ENCODE data around the gene EPM2A. TPM values are rescaled to one million over a fixed set of nuclear protein-coding genes. Genes with fewer than 3 reads are reported as not detected.
"Not testable (repeated sequence)": the region's sequence is repeated elsewhere in the genome, so short reads cannot be mapped to it uniquely, and the experiment has no call there.

Gene EPM2A
- total RNA-seq, 1 donor, result 11.6 TPM

GRCh38 chr6:145745861-145746260 lies 10.5 kb upstream of the EPM2A start:
- H4K20me1 ChIP-seq (ENCODE audit: insufficient read depth, low read length), result no peaks in the 10 kb centered on the region
- TF ChIP-seq CTCF (IDR thresholded peaks at IDR 0.05; ENCODE audit: extremely low read depth, low read depth, low read length), result no peak
- DNase-seq (ENCODE audit: insufficient read length, low spot score, missing footprints), result no peak
- H3K27ac ChIP-seq (ENCODE audit: low read depth, low read length), result no peak overlapping the region
- H3K4me2 ChIP-seq (ENCODE audit: insufficient read depth, low read length), result no peak overlapping the region
- H3K27me3 ChIP-seq (ENCODE audit: insufficient read depth, low read length), result no peaks in the 10 kb centered on the region
- no peaks in the 10 kb centered on the region for H3K36me3 ChIP-seq (ENCODE audit: insufficient read depth, low read length)
- H3K9me3 ChIP-seq (ENCODE audit: low read depth, low read length), result no peaks in the 10 kb centered on the region
- no peak overlapping the region for H2AFZ ChIP-seq (ENCODE audit: low read length)
- no peak overlapping the region for H3K4me3 ChIP-seq (ENCODE audit: insufficient read depth, low read length)
- no peaks in the 10 kb centered on the region for H3K79me2 ChIP-seq (ENCODE audit: insufficient read depth, low read length)
- no peaks in the 10 kb centered on the region for H3K4me1 ChIP-seq (ENCODE audit: insufficient read depth, low read length)

- H3K27ac ChIP-seq (ENCODE audit: low read depth, low read length), result no peak overlapping the region
- DNase-seq (ENCODE audit: insufficient read length, low spot score, missing footprints), result no peak
- no peaks in the 10 kb centered on the region for H3K9me3 ChIP-seq (ENCODE audit: low read depth, low read length)
- no peak for TF ChIP-seq CTCF (IDR thresholded peaks at IDR 0.05; ENCODE audit: extremely low read depth, low read depth, low read length)
- no peaks in the 10 kb centered on the region for H3K79me2 ChIP-seq (ENCODE audit: insufficient read depth, low read length)
- no peaks in the 10 kb centered on the region for H4K20me1 ChIP-seq (ENCODE audit: insufficient read depth, low read length)
- H3K4me2 ChIP-seq (ENCODE audit: insufficient read depth, low read length), result no peak overlapping the region
- H3K36me3 ChIP-seq (ENCODE audit: insufficient read depth, low read length), result no peaks in the 10 kb centered on the region
- no peak overlapping the region for H3K4me3 ChIP-seq (ENCODE audit: insufficient read depth, low read length)
- no peaks in the 10 kb centered on the region for H3K27me3 ChIP-seq (ENCODE audit: insufficient read depth, low read length)
- no peak overlapping the region for H2AFZ ChIP-seq (ENCODE audit: low read length)
- no peaks in the 10 kb centered on the region for H3K4me1 ChIP-seq (ENCODE audit: insufficient read depth, low read length)
These were observed 9.3 kb upstream of the EPM2A start for GRCh38 chr6:145744619-145745018.

- no peak for DNase-seq (ENCODE audit: insufficient read length, low spot score, missing footprints)
- Histone ChIP-seq H2AFZ (ENCODE audit: low read length) (no peak overlapping the region), H3K9me3 (ENCODE audit: low read depth, low read length) (no peaks in the 10 kb centered on the region), H3K27ac (ENCODE audit: low read depth, low read length) (no peak overlapping the region), H3K79me2 (ENCODE audit: insufficient read depth, low read length) (no peaks in the 10 kb centered on the region), H3K4me3 (ENCODE audit: insufficient read depth, low read length) (no peak overlapping the region), H4K20me1 (ENCODE audit: insufficient read depth, low read length) (no peaks in the 10 kb centered on the region), H3K4me1 (ENCODE audit: insufficient read depth, low read length) (no peaks in the 10 kb centered on the region), H3K36me3 (ENCODE audit: insufficient read depth, low read length) (no peaks in the 10 kb centered on the region), H3K27me3 (ENCODE audit: insufficient read depth, low read length) (no peaks in the 10 kb centered on the region), H3K4me2 (ENCODE audit: insufficient read depth, low read length) (no peak overlapping the region)
- TF ChIP-seq CTCF (IDR thresholded peaks at IDR 0.05; ENCODE audit: extremely low read depth, low read depth, low read length), result no peak
These were observed 8.0 kb upstream of the EPM2A start for GRCh38 chr6:145743332-145743731.

DNA sequence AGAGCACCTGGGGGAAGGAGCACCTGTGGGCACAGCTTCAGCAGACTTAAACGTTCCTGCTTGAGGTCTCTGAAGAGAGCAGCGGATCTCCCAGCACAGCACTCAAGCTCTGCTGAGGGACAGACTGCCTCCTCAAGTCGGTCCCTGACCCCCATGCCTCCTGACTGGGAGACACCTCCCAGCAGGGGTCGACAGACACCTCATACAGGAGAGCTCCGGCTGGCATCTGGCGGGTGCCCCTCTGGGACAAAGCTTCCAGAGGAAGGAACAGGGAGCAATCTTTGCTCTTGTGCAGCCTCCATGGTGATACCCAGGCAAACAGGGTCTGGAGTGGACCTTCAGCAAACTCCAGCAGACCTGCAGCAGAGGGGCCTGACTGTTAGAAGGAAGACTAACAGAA lies 7.2 kb upstream of the EPM2A start:
- not testable (repeated sequence) for H3K9me3 ChIP-seq (ENCODE audit: low read depth, low read length); DNase-seq (ENCODE audit: insufficient read length, low spot score, missing footprints); H3K27me3 ChIP-seq (ENCODE audit: insufficient read depth, low read length); H3K79me2 ChIP-seq (ENCODE audit: insufficient read depth, low read length); H3K4me2 ChIP-seq (ENCODE audit: insufficient read depth, low read length); H4K20me1 ChIP-seq (ENCODE audit: insufficient read depth, low read length); H2AFZ ChIP-seq (ENCODE audit: low read length); H3K27ac ChIP-seq (ENCODE audit: low read depth, low read length); H3K4me3 ChIP-seq (ENCODE audit: insufficient read depth, low read length); H3K36me3 ChIP-seq (ENCODE audit: insufficient read depth, low read length); H3K4me1 ChIP-seq (ENCODE audit: insufficient read depth, low read length)

GRCh38 chr6:145739685-145740084 lies 4.4 kb upstream of the EPM2A start:
- H3K4me1 ChIP-seq (ENCODE audit: insufficient read depth, low read length), result peaks cover 13% of the 10 kb centered on the region
- H3K4me3 ChIP-seq (ENCODE audit: insufficient read depth, low read length); H3K36me3 ChIP-seq (ENCODE audit: insufficient read depth, low read length); H4K20me1 ChIP-seq (ENCODE audit: insufficient read depth, low read length); H3K27ac ChIP-seq (ENCODE audit: low read depth, low read length); H3K27me3 ChIP-seq (ENCODE audit: insufficient read depth, low read length); H2AFZ ChIP-seq (ENCODE audit: low read length); H3K9me3 ChIP-seq (ENCODE audit: low read depth, low read length); H3K4me2 ChIP-seq (ENCODE audit: insufficient read depth, low read length); H3K79me2 ChIP-seq (ENCODE audit: insufficient read depth, low read length); DNase-seq (ENCODE audit: insufficient read length, low spot score, missing footprints): not testable (repeated sequence)

Data from osteoblast (primary cell).